NCI-H1930 (cell line): ENCODE measurements around the gene NDUFAF8.

Source experiments
- DNase-seq, 2 experiments: peaks; one replicate each; lab custom pipeline; 2025; lab: John Stamatoyannopoulos, UW

NDUFAF8 gene

GRCh38 chr17:81277421-81277820 is 38.3 kb downstream of the NDUFAF8 start:
- DNase-seq: no peak

- no peak for DNase-seq
These were observed 39.0 kb downstream of the NDUFAF8 start for GRCh38 chr17:81277946-81278693.

GRCh38 chr17:81278831-81279230 is 39.7 kb downstream of the NDUFAF8 start:
- DNase-seq: no peak

GRCh38 chr17:81279278-81280275 is 40.5 kb downstream of the NDUFAF8 start:
- DNase-seq: no peak

- no peak for DNase-seq
These were observed 41.5 kb downstream of the NDUFAF8 start for GRCh38 chr17:81280571-81280970.

GRCh38 chr17:81282141-81282540 is 43.0 kb downstream of the NDUFAF8 start:
- no peak for DNase-seq

- no peak for DNase-seq
These were observed 43.8 kb downstream of the NDUFAF8 start for GRCh38 chr17:81282876-81283275.

GRCh38 chr17:81285179-81285878 is 46.2 kb downstream of the NDUFAF8 start:
- no peak for DNase-seq

- no peak for DNase-seq
These were observed 46.8 kb downstream of the NDUFAF8 start for GRCh38 chr17:81285894-81286293.

- no peak for DNase-seq
These were observed 47.5 kb downstream of the NDUFAF8 start for GRCh38 chr17:81286491-81287145.

- DNase-seq: no peak
These were observed 48.0 kb downstream of the NDUFAF8 start for GRCh38 chr17:81287152-81287551.

GRCh38 chr17:81287741-81288430 is 48.8 kb downstream of the NDUFAF8 start:
- DNase-seq: no peak

- DNase-seq: no peak
These were observed 49.6 kb downstream of the NDUFAF8 start for GRCh38 chr17:81288715-81289114.

- no peak for DNase-seq
These were observed 50.5 kb downstream of the NDUFAF8 start for GRCh38 chr17:81289627-81290026.

- DNase-seq: no peak
These were observed 51.1 kb downstream of the NDUFAF8 start for GRCh38 chr17:81290230-81290629.
